Endometrium (tissue), 2 donors: Measurements from ENCODE around the gene DNAJC30.
"Not testable (repeated sequence)": the region's sequence is repeated elsewhere in the genome, so short reads cannot be mapped to it uniquely, and the experiment has no call there.

Experiments
- FAIRE-seq: peaks from 2 replicates; lab custom pipeline; 2012; peaks lifted over from hg19 to GRCh38; lab: Jason Lieb, UNC
- donor health status: control.
- donor health status: control.

The DNAJC30 gene

DNA sequence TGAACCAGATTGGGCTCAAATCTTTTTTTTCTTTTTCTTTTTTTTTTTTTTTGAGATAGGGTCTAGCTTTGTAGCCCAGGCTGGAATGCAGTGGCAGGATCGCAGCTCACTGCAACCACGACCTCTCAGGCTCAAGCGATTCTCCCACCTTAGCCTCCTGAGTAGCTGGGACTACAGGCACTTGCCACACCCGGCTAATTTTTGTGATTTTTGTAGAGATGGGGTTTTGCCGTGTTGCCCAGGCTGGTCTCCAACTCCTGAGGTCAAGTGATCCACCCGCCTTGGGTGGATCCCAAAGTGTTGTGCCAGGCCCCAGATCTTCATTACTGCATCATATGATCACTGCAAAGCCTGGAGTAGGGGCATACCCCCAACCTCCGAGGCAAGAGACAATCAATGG is 2.8 kb downstream of the DNAJC30 start:
- no peak for FAIRE-seq

DNA sequence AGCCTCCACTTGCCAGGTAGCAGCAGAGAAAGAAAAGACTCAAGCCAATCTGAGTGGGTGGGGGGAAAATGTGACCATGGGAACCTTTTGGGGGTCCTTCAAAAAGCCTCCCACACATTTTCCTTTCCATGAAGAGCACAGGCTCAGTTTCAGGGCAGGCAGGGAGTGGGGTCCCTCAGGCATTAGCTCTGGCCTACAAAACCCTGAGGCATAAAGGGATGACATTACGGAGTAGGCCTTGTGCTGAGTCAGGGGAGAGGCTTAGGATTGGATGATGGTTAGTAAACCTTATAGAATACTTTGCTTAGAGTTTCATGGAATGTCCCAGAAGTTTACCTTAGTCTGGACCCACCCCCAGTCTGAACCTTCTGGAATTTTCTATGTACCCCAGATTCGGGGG is 3.5 kb downstream of the DNAJC30 start:
- FAIRE-seq, result no peak

DNA sequence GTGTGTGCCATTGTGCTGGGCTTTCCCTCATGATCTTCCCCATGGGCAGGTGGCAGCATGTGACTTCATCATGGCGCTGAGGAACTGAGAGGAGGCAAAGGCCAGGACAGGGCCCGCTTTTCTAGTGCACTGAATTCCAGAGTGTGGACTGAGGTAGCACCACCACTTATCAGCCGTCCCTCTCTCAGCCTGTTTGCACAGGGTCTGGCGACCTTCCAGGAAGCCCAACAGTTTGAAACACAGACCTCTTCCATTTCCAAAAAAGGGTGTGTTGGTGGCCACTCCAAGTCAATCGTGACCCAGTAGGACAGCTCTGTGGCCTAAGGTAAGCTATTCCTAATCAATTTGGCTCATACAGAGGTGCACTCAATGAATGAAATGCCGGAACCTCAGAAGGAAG is 4.4 kb downstream of the DNAJC30 start:
- FAIRE-seq, result no peak

DNA sequence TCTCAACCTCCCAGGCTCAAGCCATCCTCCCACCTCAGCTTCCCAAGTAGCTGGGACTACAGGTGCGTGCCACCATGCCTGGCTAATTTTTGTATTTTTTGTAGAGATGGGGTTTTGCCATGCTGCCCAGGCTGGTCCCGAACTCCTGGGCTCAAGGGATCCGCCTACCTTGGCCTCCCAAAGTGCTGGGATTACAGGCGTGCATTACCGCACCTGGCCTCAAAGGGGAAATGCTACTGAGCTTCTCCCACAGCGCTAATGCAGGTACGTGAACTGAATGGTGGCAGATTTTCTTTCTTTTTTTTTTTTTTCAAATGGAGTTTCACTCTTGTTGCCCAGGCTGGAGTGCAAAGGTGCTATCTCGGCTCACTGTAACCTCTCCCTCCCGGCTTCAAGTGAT is 7.2 kb downstream of the DNAJC30 start:
- not testable (repeated sequence) for FAIRE-seq

DNA sequence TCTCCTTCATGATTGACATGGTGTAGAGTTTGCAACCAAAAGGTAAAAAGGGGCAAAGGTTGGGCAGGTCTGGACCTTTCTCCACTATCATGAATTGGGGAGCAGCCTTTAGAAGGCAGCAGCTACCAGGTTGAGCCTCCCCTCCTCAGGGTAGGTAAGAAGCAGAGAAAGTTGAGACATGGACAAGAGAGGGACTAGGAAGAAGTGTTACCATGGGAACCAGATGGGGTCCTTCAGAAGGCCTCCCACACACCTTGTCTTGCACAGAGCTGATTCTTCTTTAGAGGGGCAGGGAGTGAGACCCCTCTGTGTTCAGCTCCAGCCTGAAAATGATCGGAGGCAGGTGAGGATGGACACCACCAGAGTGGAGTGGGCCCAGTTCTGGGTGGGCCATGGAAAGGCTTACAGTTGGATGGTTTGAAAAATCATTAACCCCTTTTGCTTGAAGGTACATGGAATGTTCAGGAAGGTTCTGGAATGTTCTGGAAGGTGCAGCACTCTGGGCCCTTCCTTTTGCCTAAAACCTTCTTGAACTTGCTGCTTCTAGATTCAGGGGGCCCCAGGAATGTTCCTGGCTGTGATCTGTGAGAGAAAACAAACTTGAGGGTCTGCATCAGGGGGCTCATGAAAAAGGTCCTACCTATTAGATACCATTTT is 8.7 kb downstream of the DNAJC30 start:
- no peak for FAIRE-seq

DNA sequence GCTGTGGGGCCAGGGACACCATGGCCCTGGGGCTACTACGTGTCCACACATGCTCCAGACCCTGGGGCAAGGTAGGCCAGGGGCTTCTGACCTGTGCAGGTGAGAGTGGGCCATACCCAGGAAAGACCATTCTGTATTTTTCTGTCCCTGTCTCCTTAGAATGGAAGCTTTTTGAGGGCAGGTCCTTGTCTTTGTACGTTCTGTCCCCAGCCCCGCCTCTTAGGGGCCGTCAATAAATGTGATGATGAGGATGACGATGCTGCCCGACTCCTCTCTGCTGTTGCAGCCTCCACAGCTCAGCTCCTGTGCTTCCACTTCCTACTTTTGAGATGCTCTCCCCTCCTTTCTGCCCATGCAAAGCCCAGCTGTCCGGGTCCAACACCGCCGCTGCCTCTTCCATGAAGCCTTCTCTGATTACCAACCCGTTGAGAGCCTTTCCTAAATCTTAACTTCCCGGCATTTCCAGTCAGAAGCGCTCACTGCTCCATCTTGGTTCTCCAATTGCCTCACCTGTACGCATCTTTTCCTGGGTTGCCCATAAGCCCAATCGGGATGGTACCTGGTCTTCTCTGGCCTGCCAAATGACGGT is 11.3 kb downstream of the DNAJC30 start:
- FAIRE-seq, result no peak

DNA sequence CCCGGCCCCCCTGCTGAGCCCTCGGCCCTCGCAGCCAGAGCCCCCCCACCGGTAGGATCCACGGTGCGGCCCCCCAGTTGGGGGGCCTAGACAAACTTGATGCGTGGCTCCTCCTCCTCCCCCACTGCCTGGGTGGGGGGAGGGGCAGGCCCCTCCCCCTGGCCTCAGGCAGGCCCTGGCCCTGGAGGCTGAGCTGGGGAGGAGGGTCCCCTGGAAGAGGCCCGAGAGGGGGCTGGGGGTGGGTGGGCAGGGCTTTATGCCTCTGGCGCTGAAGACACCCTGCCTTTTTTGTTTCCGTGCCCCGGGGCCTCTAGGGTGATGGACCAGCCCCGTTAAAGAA is 12.0 kb downstream of the DNAJC30 start:
- FAIRE-seq, result no peak

DNA sequence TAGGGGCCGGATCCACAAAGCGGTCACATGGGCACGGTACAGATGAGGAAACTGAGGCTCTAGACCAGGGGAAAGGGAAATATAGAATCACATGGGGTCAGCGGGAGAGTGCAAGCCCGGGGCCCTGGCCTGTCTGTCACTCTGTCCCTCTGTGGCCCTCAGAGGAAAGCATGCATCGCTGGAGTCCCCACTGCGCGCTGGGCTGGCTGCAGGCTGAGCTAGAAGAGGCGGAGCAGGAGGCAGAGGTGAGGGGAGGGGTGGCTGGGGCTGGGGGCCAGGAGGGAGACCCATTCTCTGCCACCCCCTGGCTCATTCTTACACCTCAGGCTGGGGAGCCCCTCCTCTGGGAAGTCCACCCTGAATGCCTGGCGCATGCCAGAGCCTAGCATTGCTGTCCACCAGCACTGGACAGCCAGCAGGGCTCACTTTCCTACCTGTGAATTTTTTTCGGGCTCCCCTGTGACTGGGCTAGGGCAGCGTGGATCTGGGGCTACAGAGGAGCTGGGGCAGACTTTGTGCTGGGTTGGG is 13.3 kb downstream of the DNAJC30 start:
- no peak for FAIRE-seq

DNA sequence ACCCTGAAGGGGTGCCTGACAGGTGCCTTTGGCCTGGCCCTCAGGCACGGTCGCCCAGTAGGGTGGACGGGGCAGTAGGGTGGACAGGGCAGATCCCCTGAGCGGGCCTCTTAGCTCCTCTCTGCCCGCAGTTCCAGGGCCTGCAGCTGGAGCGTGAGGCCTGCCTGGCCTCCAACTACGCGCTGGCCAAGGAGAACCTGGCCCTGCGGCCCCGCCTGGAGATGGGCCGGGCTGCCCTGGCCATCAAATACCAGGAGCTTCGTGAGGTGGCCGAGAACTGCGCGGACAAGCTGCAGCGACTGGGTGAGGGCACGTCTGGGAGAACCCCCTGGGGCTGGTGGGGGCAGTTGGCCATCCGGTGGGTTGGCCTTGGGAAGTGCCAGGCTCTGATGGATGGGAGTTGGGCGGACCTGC is 14.0 kb downstream of the DNAJC30 start:
- FAIRE-seq, result no peak

DNA sequence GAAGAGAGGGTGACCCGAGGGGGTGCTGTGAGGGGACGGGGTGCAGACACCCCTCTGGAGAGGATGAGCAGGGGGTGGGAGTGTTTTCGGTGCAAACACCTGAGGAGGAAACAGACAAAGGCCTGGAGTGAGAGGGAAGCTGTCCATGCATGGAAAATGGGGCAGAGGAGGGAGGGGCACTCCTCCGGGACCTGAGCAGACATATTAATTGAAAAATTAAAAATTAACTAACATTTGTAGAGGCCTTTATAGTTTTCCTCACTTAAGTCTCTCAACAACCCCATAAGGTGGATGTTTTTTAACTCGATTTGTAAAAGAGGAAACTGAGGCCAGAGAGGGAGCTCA is 14.4 kb downstream of the DNAJC30 start:
- no peak for FAIRE-seq

DNA sequence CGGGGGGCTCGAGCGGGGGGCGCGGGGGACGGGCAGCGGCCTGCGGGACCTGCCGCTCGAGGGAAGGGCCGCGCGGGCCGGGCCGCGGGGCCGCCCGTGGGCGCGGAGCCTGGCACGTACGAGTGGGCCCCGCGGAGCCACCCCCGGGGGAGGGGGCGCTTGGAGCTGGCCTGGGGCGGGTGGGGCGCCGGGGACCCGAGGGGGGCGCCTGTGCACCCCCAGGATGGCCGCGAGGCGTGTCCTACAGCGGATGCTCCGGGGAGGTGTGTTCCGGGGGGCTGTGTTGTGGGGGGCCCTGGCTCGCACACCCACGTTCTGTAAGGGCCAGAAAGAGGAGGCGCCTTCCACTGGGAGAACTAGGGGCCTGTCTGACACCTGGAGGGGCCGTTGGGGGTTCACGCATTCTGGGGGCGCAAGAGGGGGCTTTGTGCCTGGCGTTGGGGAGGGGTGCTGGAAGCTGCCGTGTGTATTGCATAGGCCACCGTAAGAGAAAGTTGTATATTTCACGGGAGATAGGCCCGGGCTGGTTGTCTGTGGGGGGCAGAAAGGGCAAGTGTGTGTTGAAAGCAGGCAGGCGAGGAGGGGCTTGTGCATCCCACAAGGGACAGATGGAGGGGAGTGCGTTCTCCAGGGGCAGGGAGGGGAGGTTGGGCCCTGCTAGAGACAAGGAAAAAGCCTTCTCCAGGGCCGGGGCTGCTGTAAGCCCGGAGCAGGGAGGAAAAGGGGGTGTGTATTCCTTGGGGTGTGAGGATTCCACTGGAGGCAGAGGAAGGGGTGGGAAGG is 15.0 kb downstream of the DNAJC30 start:
- no peak for FAIRE-seq

DNA sequence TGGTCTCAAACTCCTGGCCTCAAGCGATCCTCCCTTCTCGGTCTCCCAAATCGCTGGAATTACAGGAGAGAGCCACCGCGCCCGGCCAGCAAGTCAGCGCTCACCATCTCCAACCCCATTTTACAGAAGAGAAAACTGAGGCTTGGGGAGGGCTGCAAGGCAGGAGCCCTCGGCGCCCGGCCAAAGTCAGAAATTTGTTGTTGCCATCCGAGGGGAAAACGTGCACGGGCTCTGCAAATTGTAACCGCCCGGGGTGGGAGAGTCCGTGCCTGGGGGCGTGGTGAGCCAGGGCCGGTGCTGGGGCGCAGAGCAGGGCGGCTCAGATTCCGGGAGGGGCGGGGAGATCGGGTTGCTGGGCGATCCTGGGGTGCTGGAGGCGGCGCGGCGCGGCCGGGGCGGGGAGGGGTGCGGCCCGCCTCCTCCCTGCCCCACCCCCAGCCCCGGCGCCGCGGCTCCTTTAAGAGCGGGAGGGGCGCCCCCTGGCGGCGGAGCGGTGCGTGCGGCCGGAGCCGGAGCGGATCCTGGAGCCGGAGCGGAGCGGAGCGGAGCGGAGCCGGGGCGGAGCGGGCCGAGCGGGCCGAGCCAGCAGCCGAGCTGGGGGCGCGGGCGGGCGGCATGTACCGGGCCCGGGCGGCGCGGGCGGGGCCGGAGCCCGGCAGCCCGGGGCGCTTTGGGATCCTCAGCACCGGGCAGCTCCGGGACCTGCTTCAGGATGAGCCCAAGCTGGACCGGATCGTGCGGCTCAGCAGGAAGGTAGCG is 15.7 kb downstream of the DNAJC30 start, which contains the start of gene VPS37D:
VPS37D (plus strand) TSS at position 488 of the 759 bp plus-strand sequence; CDS start at position 616, 128 bp downstream.
- FAIRE-seq, result no peak

DNA sequence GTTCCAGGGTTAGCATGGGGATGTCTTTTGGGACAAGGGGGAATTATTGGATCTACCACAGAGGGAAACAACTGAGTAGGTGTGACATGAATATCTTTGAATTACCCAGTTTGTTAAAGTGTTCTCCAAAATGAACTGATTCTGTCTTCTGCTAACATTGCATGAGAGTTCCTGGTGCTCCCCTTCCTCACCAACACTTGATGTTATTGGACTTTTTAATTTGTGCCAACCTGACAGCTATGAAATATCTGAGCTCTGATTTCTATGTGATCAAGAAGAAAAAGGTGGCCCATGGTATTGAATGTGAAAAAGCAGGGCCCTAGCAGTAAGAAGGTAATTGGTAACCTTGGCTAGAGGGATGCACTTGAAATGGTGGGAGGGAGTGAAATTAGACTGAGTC is 20.2 kb downstream of the DNAJC30 start:
- FAIRE-seq, result no peak

DNA sequence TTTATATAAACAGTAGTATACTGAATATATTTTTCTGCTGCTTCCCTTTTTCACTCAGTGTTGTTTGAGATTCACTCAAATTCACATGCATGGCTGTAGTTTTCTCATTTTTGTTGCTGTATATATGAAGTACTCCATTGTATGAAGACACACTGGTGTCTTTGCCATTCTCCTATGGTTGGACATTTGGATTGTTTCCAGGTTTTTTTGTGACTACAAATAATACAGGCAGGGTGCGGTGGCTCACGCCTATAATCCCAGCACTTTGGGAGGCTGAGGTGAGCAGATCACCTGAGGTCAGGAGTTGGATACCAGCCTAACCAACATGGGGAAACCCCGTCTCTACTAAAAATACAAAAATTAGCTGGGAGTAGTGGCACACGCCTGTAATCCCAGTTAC is 22.7 kb downstream of the DNAJC30 start:
- FAIRE-seq, result not testable (repeated sequence)

DNA sequence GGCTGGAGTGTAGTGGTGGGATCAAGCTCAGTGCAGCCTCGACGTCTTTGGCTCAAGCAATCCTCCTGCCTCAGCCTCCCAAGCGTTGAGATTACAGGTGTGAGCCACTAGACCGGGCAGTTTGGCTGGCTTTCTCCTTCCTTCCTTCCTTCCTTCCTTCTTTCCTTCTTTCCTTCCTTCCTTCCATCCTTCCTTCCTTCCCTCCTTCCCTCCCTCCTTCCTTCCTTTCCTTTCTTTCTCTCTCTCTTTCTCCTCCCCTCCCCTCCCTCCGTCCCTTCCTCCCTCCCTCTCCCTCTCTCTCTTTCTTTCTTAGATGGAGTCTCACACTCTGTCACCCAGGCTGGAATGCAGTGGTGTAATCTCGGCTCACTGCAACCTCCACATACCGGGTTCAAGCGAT is 23.3 kb downstream of the DNAJC30 start:
- FAIRE-seq, result no peak

DNA sequence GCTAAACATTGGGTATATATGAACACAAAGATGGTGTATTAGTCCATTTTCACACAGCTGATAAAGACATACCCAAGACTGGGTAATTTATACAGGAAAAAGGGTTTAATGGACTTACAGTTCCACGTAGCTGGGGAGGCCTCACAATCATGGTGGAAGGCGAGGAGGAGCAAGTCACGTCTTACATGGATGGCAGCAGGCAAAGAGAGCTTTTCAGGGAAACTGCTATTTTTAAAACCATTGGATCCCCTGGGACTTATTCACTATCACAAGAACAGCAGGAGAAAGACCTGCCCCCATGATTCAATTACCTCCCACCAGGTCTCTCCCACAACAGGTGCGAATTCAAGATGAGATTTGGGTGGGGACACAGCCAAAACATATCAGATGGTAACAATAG is 27.9 kb downstream of the DNAJC30 start:
- FAIRE-seq, result not testable (repeated sequence)

DNA sequence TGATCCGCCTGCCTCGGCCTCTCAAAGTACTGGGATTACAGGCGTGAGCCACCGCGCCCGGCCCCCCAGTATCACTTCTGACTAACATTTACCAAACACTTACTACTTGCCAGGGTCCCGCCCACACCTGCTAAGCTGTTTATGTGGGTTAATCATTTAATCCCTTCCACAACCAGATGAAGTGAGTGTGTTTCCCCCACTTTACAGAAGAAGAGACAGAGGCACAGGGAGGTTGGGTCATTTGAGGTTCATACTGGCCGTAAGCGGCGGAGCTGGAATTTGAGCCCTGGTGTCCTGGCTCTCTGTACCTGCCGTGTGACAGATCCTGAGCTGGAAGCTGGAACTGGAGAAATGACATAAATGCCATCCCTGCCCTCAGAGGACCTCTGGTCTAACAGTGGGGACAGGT is 30.7 kb downstream of the DNAJC30 start:
- no peak for FAIRE-seq

DNA sequence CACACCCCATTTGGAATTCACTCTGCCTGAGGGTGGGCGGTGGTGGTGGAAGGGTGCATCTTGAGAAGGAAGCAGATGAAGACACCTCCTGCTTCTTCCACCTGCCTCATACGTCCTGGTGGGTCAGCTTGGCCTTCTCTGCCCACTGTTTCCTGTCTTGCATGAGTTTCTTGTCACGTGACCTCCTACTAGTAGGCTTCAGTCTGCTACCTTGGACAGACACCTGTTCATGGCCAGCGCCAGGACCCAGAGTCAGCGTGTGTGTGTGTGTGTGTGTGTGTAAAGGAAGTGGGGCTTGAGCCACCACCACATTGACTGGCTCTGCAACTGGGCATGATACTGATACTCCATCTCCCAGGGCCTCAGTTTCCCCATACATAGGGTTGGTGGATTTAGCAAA is 32.7 kb downstream of the DNAJC30 start:
- FAIRE-seq, result no peak

DNA sequence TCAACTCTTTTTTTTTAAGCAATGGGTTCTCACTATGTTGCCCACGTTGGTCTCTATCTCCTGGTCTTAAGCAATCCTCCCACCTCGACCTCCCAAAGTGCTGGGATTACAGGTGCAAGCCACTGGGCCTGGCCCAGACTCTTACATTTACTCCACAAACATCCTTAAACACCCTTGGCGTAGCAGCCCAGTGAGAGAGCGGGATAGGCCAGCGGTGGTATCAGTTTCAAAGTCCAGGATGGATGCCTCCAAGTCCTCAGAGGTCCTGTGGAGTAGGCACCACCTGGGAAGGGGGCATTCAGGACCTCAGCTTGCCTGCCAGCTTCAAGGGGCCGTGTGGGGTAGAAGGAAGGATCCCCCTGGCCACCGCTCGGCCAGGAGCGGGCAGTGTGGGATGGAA is 33.7 kb downstream of the DNAJC30 start:
- FAIRE-seq, result no peak

DNA sequence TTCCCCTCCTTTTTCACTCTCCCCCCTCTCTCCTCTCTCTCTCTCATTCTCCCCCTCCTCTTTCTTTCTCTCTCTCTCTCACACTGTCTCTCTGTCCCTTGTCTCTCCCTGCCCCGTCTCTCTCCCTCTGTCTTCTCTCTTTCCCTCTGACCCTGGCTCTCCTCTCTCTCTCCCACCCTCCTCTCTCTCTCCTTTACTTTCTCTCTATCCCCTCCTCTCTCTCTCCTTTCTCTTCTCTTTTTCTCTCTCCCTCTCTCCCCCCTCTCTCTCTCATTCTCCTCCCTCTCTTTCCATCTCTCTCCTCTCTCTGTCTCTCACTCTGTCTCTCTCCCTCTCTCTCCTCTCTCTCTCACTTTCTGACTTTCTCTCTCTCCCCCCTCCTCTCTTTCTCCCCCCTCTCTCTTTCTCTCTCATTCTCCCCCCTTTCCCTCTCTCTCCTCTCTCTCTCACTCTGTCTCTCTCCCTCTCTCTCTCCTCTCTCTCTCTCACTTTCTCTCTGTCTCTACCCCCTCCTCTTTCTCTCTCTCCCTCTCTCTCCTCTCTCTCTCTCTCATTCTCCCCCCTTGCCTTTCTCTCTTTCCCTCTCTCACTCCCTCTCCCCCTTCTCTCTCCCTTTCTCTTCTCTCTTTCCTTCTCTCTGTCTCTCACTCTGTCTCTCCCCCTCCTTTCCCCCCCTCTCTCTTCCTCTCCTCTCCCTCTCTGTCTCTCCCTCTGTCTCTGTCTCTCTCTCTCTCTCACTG is 34.5 kb downstream of the DNAJC30 start:
- no peak for FAIRE-seq

DNA sequence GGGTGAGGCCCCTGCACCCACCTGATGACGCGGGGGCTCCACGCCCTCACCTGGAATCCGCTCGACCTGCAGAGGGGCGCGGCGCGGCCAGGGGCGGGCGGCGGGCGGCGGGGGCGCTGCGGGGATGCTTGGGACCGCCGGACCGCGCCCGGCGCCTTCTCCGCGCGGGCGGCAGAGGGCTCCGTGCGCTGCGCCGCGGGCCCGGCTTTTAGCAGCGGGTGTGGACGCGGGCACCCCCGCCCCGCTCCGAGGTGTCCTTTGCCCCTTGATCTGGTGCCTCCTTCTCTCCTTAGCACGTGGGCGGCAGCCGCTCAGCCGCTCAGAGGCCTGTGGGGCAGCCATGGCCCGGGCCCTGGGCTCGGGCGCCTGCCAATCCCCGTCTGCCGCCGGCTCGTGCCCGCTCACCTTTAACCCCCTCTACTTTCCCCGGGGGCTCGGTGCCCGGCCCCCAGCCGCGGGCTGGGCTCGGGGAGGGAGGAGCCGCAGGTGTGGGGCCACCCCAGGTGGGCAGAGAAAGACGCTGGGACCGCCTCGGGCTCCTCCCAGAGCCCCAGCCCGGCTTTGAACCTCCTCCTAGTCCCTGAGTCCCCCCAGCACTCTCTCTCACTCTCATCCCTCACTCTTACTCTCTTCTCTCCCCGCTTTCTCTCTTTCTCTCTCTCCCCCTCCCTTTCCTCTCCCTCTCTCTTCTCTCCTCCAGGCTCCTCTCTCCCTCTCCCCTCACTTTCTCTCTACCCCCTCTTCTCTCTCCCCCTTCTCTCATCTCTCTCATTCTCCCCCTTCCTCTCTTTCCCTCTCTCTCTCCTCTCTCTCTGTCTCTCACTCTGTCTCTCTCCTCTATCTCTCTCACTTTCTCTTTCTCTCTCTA is 35.3 kb downstream of the DNAJC30 start:
- no peak for FAIRE-seq
